GM20431 (cell line): Measurements from ENCODE around the gene STPG4.
"Not testable (repeated sequence)": the region's sequence is repeated elsewhere in the genome, so short reads cannot be mapped to it uniquely, and the experiment has no call there.

Experiments
- in situ Hi-C: fragments of 300-500 bp; cut with MseI, MboI; formaldehyde crosslinking; loops from one replicate; pipeline ENCODE4 v1.15.0; 2020; ENCODE audit warnings: low sequenced_read_pairs; ENCODE audit not compliant: unreplicated experiment

Gene STPG4, protein sequence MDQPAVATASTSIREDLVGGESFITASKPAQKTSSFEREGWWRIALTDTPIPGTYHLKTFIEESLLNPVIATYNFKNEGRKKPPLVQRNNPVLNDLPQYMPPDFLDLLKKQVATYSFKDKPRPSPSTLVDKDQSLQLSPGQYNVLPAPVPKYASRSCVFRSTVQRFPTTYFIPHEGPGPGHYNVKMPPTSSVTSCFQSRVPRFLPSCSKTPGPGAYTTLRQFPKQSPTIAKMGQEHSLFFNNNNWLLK

DNA sequence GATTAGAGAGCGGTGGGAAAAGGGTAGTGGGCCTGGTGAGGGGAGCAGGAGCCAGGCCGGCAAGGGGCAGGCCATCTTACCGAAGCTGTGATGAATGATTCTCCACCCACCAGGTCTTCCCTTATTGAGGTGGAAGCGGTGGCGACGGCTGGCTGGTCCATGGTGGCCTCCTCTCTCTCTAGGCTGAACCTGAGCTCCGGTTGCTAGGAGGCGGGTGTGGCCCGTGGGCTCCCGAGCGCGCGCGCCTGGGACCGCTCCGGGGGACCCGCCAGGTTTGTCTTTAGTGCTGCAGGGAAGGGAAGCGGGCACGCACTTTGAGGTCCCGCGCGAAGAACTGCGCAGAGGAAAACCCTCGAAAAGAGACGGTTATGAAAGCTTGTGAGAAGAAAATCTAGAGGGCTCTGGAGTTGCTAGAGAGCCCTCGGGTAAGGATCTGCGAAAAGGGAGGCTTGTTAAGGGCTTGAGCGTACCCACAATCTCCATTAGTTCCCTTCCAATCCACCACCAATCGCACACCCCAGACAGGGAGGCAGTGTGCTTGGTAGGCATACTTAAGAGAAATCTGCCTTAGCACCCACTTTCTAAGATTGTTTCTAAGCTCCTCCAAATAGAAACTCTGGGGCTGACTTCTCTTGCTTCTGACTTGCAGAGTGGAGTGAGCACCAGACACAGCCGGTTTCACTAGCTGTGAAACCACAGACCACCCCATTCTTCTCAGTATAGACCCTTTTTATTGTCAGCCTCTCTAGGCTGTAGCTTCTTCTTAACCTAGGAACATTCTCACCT, at the start of gene STPG4:
TSS of gene STPG4 (minus strand) at position 218 of the 786 bp plus-strand sequence. CDS start at position 161, 57 bp downstream.
- in situ Hi-C loops, result no loop called here

- in situ Hi-C loops, result no loop called here
Measured at GRCh38 chr2:47204691-47205090, 49.6 kb upstream of the STPG4 start.

DNA sequence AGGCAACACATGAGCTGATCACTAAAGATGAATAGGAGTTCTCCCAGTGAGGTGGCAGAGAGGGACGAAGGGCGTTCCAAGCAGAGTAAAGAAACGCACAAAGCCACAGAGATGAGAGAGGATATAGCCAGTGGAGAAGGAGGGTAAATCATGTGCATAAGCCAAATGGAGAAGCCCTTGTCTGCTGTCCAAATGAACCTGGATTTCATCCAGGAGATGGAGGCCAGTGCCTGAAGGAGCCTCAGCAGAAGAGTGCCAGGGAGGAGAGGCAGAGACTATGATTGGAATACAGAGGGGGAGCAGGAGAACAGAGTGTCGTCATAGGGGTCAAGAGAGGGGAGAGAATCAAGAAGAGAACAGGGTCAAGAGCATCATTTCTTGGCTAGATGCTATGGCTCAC, 48.9 kb upstream of the STPG4 start:
- in situ Hi-C loops, result no loop called here

DNA sequence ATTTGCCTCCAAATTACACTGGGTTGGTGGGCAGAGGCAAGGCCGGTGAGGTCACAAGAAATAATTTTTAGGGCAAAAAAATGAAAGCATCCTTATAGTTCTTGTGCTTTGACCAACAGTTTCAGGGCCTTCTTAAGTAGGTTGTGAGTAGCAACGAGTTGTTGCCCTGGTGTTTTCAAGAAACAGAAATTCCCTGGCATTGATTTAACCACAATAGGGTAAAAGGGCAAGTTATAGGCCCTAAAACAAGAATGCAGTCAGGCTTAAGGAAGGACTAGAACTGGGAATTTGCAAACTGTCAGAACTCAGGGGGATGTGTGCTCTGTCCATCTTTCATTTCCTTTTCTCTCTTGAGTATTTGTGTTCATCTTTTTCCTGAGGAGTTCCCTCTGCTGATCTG, 46.1 kb upstream of the STPG4 start:
- in situ Hi-C loops, result no loop called here

GRCh38 chr2:47198985-47199451, 43.9 kb upstream of the STPG4 start:
- in situ Hi-C loops, result no loop called here

DNA sequence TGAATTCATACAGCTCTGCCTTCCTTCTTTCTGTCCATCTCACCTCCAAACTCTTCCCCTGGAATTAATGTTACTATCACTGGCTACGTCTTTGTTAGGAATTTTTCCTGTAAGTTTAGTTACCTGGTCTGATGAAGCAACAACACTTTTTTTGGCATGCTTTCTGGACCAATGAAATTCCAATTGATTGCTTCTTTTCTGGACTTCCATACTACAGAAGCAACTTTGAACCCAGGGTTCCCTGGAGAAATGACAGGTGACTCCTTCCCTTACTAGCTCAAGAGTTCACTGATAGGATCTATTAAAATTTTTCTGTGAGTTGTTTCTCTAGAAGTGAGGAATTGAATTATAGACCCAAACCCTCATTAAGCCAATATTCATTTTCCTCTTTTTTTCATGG, 41.4 kb upstream of the STPG4 start:
- in situ Hi-C loops, result no loop called here

DNA sequence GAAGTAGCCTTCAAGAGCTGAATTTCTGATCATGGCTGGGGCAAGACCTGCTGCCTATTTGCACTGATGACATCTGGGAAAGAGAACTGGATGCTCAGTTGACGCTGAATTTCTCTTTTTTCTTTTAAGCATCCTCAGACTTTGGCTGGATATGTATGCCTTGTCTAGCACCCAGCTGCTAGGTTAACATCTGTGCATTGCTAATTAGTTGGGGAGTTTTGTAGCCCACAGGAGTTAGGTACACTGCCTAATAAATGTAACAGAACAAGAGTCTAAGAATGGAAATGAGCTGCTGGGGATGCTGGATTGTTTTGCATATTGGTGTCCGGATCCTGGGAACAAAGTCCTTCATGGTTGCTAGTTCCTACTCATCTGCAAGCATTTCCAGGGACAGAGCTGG, 40.9 kb upstream of the STPG4 start:
- in situ Hi-C loops, result no loop called here

DNA sequence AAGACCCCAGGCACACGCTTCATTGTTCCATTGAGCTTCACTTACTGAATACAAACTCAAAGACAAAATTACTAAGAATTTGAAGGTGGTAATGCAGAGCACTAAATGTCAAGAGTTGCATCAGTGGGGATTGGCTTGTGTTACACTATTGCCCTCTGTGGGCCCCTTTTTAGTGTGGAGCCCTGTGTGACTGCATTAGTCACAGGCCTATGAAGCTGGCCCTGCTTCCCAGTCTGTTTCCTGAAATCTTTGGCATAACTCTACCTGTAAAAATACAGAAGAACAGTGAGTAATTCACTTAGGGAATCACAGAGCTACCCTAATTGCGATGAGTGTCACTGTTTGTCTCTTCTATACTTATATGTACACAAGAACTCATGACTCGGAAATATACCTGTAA, 40.0 kb upstream of the STPG4 start:
- in situ Hi-C loops, result no loop called here

- in situ Hi-C loops, result no loop called here
Measured at GRCh38 chr2:47194410-47194809, 39.3 kb upstream of the STPG4 start.

DNA sequence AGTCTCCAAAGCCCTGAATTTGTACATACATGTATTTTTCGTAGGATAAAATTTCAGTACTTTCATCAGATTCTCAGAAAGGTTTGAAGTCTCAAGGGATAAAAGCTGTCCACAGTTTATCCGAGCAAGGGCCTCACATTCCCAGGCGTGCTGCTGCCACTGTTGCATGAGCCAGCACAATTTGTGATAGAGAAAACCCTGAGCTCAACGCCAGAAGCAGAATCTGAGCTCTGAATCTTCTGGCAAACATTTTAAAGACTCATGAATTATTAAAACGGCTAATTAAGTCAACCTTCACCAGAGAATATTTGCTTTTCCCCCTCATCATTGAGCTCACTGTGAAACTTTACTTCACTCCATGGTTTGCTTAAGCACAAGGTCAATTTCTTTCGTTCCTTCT, 38.5 kb upstream of the STPG4 start:
- in situ Hi-C loops, result no loop called here

- in situ Hi-C loops, result no loop called here
Measured at GRCh38 chr2:47190188-47190881, 35.2 kb upstream of the STPG4 start.

DNA sequence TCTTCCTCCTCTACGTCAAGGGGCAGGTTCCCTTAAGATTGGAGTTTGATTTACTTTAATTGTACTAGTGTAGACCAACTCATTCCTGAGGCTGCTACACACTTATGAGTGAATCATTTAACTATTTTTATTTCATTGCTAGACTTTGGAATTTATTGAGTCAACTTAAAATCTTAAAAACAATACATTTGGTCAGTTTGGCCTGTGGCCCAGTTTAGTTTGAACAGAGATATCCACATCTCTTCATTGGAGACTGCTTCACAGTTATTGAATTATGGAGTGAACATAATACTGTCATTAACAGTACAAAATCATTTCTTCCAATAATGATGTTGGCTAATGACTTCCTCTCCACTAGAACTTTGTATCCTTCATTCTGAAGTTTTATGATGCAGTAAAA, 34.5 kb upstream of the STPG4 start:
- in situ Hi-C loops, result no loop called here

DNA sequence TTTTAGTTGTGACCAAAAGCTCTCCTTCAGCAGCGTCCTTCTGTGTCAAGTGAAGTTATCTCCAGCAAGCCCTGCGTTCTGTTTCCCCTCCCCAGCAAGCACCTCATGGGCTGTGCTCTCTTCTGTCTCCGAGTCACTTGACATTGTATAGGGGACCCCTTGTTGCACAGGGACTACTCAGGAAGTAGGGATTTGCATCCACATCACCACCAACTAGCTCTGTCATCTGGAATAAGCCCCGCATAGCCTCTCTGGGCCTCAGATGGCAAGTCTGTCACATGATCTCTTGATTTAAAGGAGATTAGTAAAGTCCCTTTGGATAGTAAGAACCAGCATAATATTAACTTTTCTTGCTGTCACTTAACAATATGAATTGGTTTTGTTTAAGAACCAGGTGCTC, 32.0 kb upstream of the STPG4 start:
- in situ Hi-C loops, result no loop called here

- in situ Hi-C loops, result no loop called here
Measured at GRCh38 chr2:47186351-47186750, 31.2 kb upstream of the STPG4 start.

GRCh38 chr2:47185098-47185497, 30.0 kb upstream of the STPG4 start:
- in situ Hi-C loops, result not testable (repeated sequence)

DNA sequence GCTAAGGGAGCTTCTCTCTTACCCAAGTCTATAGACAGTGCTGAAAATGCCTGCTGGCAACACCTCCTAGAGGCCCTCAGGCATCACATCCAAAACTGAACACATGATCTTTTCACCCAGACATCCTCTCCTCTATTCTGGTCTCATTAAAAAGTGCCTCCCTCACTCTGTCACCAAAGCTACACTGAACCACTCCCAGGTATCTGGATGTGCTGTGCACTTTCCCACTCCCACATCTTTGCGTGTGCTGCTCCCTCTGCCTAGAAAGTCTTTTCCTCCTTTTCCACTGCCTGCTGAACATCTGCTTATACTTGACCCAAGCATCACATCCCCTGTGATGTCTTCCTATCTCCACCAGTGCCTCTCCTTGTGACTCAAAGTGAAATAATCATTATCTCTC, 26.1 kb upstream of the STPG4 start:
- in situ Hi-C loops, result no loop called here

DNA sequence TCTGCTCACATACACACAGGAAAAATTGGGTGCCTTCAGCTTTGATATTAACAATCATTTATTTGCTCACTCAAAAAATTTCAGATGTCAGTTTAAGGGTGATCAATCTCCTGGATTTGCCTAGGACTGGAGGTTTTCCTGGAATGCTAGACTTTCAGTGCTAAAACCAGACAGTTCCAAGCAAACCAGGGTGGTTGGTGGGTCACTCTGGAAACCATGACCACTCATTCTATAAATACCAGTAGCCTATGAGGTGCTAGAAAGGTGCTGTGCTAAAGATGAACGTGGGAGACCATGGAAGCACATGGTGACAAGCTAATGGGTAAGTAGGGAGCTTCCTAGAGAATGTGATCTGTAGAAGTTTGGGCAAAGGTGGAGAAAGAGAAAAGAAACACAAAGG, 25.4 kb upstream of the STPG4 start:
- in situ Hi-C loops, result no loop called here

DNA sequence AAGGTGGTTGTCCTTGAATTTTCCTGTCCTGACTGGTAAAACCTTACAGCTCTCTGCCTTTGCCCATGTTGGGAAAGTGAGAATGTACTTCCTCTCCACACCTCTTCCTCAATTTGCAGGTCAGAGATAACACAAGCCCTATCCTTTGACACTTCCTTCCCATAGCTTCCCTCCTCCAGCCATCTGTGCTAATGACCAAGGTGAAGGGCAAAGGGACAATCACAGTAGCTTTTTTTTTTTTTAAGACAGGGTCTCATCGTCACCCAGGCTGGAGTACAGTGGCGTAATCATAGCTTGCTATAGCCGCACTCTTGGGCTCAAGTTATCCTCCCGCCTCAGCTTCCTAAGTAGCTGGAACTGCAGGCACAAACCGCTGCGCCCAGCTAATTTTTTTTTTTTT, 24.3 kb upstream of the STPG4 start:
- in situ Hi-C loops, result no loop called here

DNA sequence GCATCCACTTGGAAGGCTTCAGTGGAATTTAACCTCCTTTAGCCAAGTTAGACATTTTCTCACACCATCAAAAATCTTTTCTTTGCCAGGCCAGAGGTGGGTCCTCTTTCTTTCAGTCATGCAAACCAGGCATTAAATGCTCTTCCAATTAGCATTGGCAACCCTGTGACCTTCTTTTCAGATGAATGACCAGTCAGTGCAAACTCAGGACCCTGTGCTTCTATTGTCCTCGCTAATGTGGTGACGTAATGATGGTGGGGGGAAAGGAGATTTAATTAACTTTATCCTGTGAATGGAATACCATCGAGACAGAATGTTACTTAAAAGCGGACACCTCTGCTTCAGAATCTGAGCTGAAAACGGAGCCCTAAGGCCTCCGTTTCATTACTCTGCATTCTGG, 23.2 kb upstream of the STPG4 start:
- in situ Hi-C loops, result no loop called here

DNA sequence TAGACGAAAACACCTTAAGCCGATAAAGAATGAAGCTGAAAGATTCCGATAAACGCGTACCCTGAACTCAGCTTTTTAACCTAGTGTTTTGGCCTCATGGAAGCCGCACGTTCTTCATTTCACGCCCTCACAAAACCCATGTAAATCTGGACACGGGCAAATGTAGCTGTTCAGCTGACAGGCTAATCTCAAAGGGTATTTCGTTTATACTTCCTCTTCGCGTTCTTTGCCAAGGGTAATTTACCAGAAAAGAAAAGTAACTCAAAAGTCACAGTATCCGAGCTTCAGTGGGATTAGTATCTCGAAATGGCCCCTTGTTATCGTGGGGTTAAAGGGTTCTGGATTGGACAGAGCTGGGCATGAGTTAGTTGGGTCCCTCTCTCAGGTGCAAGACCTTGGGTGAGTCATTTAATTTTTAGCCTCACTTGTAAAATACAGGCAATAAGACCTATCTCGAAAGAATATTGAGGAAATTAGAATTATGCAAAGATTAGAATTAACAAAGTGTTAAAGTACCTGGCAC, 22.0 kb upstream of the STPG4 start:
- in situ Hi-C loops, result no loop called here
